ENCODE data around the gene SERBP1. TPM values are rescaled to one million over a fixed set of nuclear protein-coding genes. Genes with fewer than 3 reads are reported as not detected.
"Not testable (repeated sequence)": the region's sequence is repeated elsewhere in the genome, so short reads cannot be mapped to it uniquely, and the experiment has no call there.

SERBP1 gene
- total RNA-seq, 1 experiment from 2014 or later: 372 TPM

GRCh38 chr1:67405473-67406245, 24.5 kb downstream of the SERBP1 start:
- Histone ChIP-seq H3K27me3 (ENCODE audit: control insufficient read depth, insufficient read depth, low read length) (no peaks in the 10 kb centered on the region), H3K36me3 (replicated peaks; ENCODE audit: control insufficient read depth, insufficient read depth, low read length) (no peaks in the 10 kb centered on the region), H3K4me3 (ENCODE audit: insufficient read depth, low read depth, low read length) (no peak overlapping the region)
- no peak for DNase-seq

DNA sequence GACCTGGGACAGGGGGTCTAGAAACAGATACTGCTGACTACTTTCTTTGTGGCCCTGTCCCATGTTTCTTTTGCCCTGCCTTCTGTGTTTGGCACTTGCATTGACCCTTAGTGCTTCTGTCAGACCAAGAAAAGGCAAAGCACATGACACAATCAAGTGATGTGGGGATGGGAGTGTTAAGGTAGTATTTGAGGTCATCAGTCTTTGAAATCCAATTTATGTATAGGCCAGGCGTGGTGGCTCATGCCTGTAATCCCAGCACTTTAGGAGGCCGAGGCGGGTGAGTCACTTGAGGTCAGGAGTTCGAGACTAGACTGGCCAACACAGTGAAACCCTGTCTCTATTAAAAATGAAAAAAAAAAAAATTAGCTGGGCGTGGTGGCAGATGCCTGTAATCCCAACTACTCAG, 26.0 kb downstream of the SERBP1 start:
- Histone ChIP-seq H3K4me3 (ENCODE audit: insufficient read depth, low read depth, low read length) (no peak overlapping the region), H3K36me3 (replicated peaks; ENCODE audit: control insufficient read depth, insufficient read depth, low read length) (no peaks in the 10 kb centered on the region), H3K27me3 (ENCODE audit: control insufficient read depth, insufficient read depth, low read length) (no peaks in the 10 kb centered on the region)
- no peak for DNase-seq

- Histone ChIP-seq H3K36me3 (replicated peaks; ENCODE audit: control insufficient read depth, insufficient read depth, low read length) (no peaks in the 10 kb centered on the region; the same call in none of the 2 replicates), H3K4me3 (ENCODE audit: insufficient read depth, low read depth, low read length) (no peak overlapping the region), H3K27me3 (ENCODE audit: control insufficient read depth, insufficient read depth, low read length) (no peaks in the 10 kb centered on the region)
- DNase-seq: no peak
These were observed 28.8 kb downstream of the SERBP1 start for GRCh38 chr1:67401443-67401842.

DNA sequence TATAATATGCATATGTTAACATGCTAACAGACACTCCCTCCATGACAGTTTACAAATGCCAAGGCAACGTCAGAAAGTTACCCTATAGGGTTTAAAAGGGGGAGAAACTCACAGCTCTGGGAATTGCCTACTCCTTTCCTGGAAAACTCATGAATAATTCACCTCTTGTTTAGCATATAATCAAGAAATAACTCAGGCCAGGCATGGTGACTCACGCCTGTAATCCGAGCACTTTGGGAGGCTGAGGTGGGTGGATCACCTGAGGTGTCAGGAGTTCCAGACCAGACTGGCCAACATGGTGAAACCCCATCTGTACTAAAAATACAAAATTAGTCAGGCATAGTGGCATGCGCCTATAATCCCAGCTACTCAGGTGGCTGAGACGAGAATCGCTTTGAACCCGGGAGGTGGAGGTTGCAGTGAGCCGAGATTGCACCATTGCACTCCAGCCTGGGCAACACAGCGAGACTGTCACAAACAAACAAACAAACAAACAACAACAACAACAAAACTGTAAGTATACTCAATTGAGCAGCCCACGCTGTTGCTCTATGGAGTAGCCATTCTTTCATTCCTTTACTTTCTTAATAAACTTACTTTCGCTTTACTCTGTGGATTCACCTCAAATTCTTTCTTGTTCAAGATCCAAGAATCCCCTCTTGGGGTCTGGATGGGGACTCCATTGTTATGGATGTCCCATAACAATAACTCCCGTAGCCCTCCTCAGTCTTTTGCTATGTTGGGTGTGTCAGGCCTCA, 30.0 kb downstream of the SERBP1 start:
- H3K4me3 ChIP-seq (ENCODE audit: insufficient read depth, low read depth, low read length); H3K36me3 ChIP-seq (replicated peaks; ENCODE audit: control insufficient read depth, insufficient read depth, low read length); DNase-seq; H3K27me3 ChIP-seq (ENCODE audit: control insufficient read depth, insufficient read depth, low read length): not testable (repeated sequence)

DNA sequence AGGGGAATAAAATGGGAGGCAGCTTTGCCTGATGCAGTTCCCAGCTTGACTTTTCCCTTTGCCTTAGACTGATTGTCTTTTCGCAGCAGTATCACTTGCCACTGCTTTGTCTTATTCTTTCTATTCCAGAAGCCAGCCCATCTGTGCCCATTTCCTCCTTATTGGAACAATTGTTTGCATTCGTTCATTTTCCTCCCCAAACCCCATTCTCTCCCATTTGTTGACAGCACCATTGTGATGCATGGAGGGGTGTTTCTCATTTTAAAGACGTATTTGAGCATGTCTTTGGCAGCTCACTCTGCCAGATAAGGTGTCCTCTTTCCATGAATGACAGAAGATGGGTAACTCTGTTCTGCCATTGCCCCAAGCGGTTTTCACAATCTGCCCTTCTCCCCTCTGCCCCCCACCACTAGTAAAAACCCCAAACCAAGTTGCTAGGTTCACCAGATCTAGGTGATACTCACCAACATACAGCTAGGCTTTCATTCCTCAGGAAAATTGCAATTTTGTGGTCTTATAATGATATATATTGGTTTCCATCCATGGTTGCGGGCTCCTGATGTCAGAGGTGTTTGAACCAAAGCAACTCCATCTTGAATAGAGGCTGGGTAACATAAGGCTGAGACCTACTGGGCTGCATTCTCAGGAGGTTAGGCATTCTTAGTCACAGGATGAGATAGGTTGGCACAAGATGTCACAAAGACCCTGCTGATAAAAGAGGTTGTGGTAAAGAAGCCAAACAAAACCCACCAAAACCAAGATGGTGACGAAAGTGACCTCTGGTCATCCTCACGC, 30.8 kb downstream of the SERBP1 start:
- Histone ChIP-seq H3K4me3 (ENCODE audit: insufficient read depth, low read depth, low read length) (no peak overlapping the region), H3K27me3 (ENCODE audit: control insufficient read depth, insufficient read depth, low read length) (no peaks in the 10 kb centered on the region), H3K36me3 (replicated peaks; ENCODE audit: control insufficient read depth, insufficient read depth, low read length) (peaks cover 2% of the 10 kb centered on the region)
- no peak for DNase-seq

DNA sequence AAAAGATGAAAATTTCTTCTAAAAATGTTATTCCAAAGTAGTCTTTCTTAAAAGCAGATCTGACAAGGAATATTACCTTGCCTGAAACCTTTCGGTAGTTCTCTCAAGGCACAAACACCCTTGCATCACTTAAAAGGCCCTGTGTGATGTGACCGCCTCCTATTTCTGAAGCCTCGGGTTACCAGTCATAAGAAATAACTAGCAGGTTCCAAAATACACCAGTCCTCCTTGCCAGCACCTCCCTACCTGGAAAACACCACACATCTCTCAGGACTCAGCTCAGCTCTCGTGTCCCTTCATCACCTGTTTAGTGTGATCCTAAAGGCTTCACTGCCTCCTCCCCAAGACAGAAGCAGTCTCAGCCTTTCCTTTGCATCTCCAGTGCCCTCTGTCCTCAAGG, 35.7 kb downstream of the SERBP1 start:
- no peaks in the 10 kb centered on the region for H3K27me3 ChIP-seq (ENCODE audit: control insufficient read depth, insufficient read depth, low read length)
- DNase-seq: no peak

GRCh38 chr1:67393737-67394136, 36.5 kb downstream of the SERBP1 start:
- Histone ChIP-seq H3K4me3 (ENCODE audit: insufficient read depth, low read depth, low read length) (no peak overlapping the region), H3K36me3 (replicated peaks; ENCODE audit: control insufficient read depth, insufficient read depth, low read length) (peaks cover 2% of the 10 kb centered on the region), H3K27me3 (ENCODE audit: control insufficient read depth, insufficient read depth, low read length) (no peaks in the 10 kb centered on the region)
- DNase-seq: no peak

More for the DNA sequence above, 35.7 kb downstream of the SERBP1 start:
- Histone ChIP-seq H3K4me3 (ENCODE audit: insufficient read depth, low read depth, low read length) (no peak overlapping the region), H3K36me3 (replicated peaks; ENCODE audit: control insufficient read depth, insufficient read depth, low read length) (peaks cover 2% of the 10 kb centered on the region)

GRCh38 chr1:67393240-67393639, 37.0 kb downstream of the SERBP1 start:
- H3K27me3 ChIP-seq (ENCODE audit: control insufficient read depth, insufficient read depth, low read length): no peaks in the 10 kb centered on the region
- DNase-seq: no peak
- H3K36me3 ChIP-seq (replicated peaks; ENCODE audit: control insufficient read depth, insufficient read depth, low read length): peaks cover 2% of the 10 kb centered on the region
- no peak overlapping the region for H3K4me3 ChIP-seq (ENCODE audit: insufficient read depth, low read depth, low read length)

DNA sequence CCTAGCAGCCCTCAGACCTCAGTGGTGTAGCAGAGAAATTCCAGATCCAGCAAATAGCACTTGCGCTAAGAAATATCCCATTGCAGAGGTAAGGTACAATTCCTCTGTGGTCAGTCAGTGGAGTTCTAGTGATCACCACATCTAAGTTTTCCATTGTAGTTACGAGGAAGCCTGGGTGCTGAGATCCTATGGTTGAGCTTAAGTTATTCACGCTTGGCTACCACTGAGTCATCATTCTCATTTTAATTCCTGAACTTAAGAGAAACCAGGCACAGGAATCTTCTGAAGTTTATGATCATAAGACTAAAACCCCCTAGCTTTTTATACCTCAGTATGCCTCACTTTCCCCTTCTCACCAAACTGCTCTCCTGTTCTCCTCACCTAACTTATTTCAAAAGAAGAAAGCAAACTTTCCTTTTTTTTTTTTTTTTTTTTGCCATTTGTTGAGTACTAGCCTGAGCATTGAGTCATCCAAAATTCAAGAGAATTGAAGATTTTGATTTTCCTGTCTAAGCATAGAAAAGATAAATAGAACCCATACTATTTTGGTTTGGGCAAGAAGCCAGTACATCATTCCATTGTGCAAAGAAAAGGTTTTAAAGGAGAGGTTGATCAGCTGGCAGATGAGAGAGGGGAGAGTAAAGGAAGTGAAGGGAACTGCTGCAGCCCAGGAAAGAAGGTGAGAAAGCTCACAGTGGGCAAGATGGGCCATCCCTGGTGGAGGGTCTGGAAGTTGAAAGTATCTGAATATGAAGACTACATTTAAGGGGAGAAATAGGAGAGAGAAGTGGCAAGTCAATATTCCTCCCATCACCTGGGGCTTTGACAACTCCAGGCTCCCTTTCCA, 39.9 kb downstream of the SERBP1 start:
- no peak overlapping the region for H3K4me3 ChIP-seq (ENCODE audit: insufficient read depth, low read depth, low read length)
- peak; percentile 45 for DNase-seq
- no peaks in the 10 kb centered on the region for H3K27me3 ChIP-seq (ENCODE audit: control insufficient read depth, insufficient read depth, low read length)
- H3K36me3 ChIP-seq (replicated peaks; ENCODE audit: control insufficient read depth, insufficient read depth, low read length): no peaks in the 10 kb centered on the region; the same call in 1 of the 2 replicates

GRCh38 chr1:67383999-67384638, 46.1 kb downstream of the SERBP1 start:
- Histone ChIP-seq H3K36me3 (replicated peaks; ENCODE audit: control insufficient read depth, insufficient read depth, low read length) (no peaks in the 10 kb centered on the region), H3K4me3 (ENCODE audit: insufficient read depth, low read depth, low read length) (no peak overlapping the region), H3K27me3 (ENCODE audit: control insufficient read depth, insufficient read depth, low read length) (no peaks in the 10 kb centered on the region)
- DNase-seq: no peak

DNA sequence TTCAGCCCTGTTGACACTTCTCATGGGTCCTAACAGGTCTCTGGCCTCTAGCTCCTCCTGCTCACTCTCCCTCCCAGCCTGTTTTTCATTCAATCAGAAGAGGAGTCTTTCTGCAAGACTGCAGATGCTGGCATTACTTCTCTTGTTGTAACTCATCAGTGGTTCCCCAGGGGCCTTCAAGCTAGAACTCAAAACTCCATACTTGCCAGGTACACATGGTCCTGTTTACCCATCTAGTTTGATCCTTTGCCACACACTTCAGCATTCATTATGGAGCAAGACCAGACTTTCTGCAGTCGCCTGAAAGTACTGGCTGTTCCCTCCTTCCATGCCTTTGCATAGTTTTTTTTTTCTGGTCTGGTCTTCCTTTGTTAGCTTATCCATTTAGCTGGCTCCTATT, 47.9 kb downstream of the SERBP1 start:
- no peak overlapping the region for H3K4me3 ChIP-seq (ENCODE audit: insufficient read depth, low read depth, low read length)
- no peaks in the 10 kb centered on the region for H3K27me3 ChIP-seq (ENCODE audit: control insufficient read depth, insufficient read depth, low read length)
- H3K36me3 ChIP-seq (replicated peaks; ENCODE audit: control insufficient read depth, insufficient read depth, low read length): no peaks in the 10 kb centered on the region
- DNase-seq: no peak

GRCh38 chr1:67381154-67381553, 49.0 kb downstream of the SERBP1 start:
- no peak for DNase-seq
- Histone ChIP-seq H3K36me3 (replicated peaks; ENCODE audit: control insufficient read depth, insufficient read depth, low read length) (no peaks in the 10 kb centered on the region), H3K27me3 (ENCODE audit: control insufficient read depth, insufficient read depth, low read length) (no peaks in the 10 kb centered on the region), H3K4me3 (ENCODE audit: insufficient read depth, low read depth, low read length) (no peak overlapping the region)

DNA sequence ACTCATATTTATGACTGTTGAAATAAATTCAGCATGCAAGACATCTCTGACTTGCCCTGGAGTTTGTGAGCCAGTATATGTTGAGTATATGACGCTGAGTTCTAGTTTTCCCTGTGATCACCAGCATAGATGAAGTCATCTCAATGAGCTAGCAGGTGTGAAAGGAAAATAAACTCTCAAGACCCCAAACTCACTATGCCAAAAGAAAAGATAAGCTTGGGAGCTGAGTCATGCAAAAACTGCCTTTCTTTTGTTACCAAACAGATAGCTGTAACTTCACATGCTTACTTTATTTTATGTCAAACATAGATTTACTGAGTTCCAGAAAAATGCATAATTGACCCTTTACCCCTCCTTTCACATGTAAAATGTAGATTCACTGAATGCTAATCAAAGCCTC, 52.9 kb downstream of the SERBP1 start:
- no peaks in the 10 kb centered on the region for H3K27me3 ChIP-seq (ENCODE audit: control insufficient read depth, insufficient read depth, low read length)
- no peak overlapping the region for H3K4me3 ChIP-seq (ENCODE audit: insufficient read depth, low read depth, low read length)
- DNase-seq: no peak
- no peaks in the 10 kb centered on the region for H3K36me3 ChIP-seq (replicated peaks; ENCODE audit: control insufficient read depth, insufficient read depth, low read length)
